Sigmoid colon (tissue), 7 donors: Measurements from ENCODE around the gene SLC13A4. TPM values are rescaled to one million over a fixed set of nuclear protein-coding genes. Genes with fewer than 3 reads are reported as not detected.

Source experiments
- DNase-seq: peaks from one replicate; pipeline ENCODE4 v3.0.0-alpha.2; 2019
- H3K27ac ChIP-seq, 4 donors: fragments of 200-600 bp; sonication (generic); one replicate each; pipeline ENCODE4 v1.5.1; 2016 to 2019; ENCODE audit warnings: mild to moderate bottlenecking in 1 of 4
- H3K27me3 ChIP-seq, 3 donors: fragments of 200-600 bp; sonication (generic); one replicate each; pipeline ENCODE4 v1.5.1; 2019; ENCODE audit warnings: mild to moderate bottlenecking in 1 of 3
- H3K36me3 ChIP-seq, 4 donors: fragments of 200-600 bp; sonication (generic); one replicate each; pipeline ENCODE4 v1.5.1; 2016 to 2019
- H3K4me1 ChIP-seq, 4 donors: fragments of 200-600 bp; sonication (generic); one replicate each; pipeline ENCODE4 v1.5.1; 2017 to 2019
- H3K4me3 ChIP-seq, 4 donors: fragments of 200-600 bp; sonication (generic); one replicate each; pipeline ENCODE4 v1.5.1; 2017 to 2019; ENCODE audit warnings: mild to moderate bottlenecking in 2 of 4, moderate library complexity in 1 of 4
- H3K9me3 ChIP-seq, 4 donors: fragments of 200-600 bp in 3 of 4; sonication (generic) in 3 of 4; one replicate each; pipeline versions ENCODE4 v1.5.1 to v1.6.1; 2013 to 2019
- EP300 ChIP-seq, 4 donors: sonication (generic); formaldehyde crosslinking; IDR thresholded peaks; one replicate each; pipeline ENCODE4 v1.6.1; 2017; ENCODE audit warnings: antibody characterized with exemption in 4 of 4
- POLR2A ChIP-seq, 2 donors: fragments of 450-650 bp; IDR thresholded peaks; one replicate each; pipeline ENCODE4 v1.6.1; 2016; ENCODE audit warnings: antibody characterized with exemption in 2 of 2, mild to moderate bottlenecking in 2 of 2, moderate library complexity in 2 of 2
- POLR2AphosphoS5 ChIP-seq, 4 donors: sonication (generic); formaldehyde crosslinking; IDR thresholded peaks; one replicate each; pipeline ENCODE4 v1.6.1; 2017; ENCODE audit warnings: antibody characterized with exemption in 4 of 4
- WGBS, 2 donors: extraction: QIAGEN DNeasy Blood & Tissue Kit; methylation state at CpG; one replicate each; pipeline ENCODE4 v1.1.7; 2013; 5-methylcytosine and 5-hydroxymethylcytosine counted together
- intact Hi-C: fragments of 100-400 bp; cut with DNase I; formaldehyde crosslinking; loops from one replicate; pipeline ENCODE4 v1.15.1; 2023
- polyA plus RNA-seq, 3 donors: library from polyadenylated mRNA; stranded (reverse); fragments of 200-250 nt; gene quantifications; one replicate each; pipeline ENCODE4 v1.2.3, GENCODE V29; 2013
- small RNA-seq, 3 donors: library from RNA; depleted of rRNA; stranded (forward); fragments of <200 nt; gene quantifications; one replicate each; pipeline ENCODE3, GENCODE V24; 2016
- total RNA-seq, 4 donors: library from RNA; depleted of rRNA; stranded (reverse); fragments of >200 nt; gene quantifications; one replicate each; pipeline ENCODE4 v1.1.0, GENCODE V29; 2016
- TF ChIP-seq, protein P1 (sequence below), 4 experiments: fragments of 450-650 bp in 3 of 4; fragments of 200-600 bp in 1 of 4; IDR thresholded peaks; one replicate each; pipeline ENCODE4 v1.5.1; 2016 to 2019; ENCODE audit warnings: antibody characterized with exemption in 4 of 4, mild to moderate bottlenecking in 3 of 4, moderate library complexity in 2 of 4
- donor health status: healthy with polysubstance abuse.
- donor health status: Bipolar disorder and iron deficiency.
- donor health status: healthy.

Gene SLC13A4
- total and polyA plus RNA-seq, 7 donors, result 0.12 to 0.60 (median 0.28) TPM; not detected in 4

DNA sequence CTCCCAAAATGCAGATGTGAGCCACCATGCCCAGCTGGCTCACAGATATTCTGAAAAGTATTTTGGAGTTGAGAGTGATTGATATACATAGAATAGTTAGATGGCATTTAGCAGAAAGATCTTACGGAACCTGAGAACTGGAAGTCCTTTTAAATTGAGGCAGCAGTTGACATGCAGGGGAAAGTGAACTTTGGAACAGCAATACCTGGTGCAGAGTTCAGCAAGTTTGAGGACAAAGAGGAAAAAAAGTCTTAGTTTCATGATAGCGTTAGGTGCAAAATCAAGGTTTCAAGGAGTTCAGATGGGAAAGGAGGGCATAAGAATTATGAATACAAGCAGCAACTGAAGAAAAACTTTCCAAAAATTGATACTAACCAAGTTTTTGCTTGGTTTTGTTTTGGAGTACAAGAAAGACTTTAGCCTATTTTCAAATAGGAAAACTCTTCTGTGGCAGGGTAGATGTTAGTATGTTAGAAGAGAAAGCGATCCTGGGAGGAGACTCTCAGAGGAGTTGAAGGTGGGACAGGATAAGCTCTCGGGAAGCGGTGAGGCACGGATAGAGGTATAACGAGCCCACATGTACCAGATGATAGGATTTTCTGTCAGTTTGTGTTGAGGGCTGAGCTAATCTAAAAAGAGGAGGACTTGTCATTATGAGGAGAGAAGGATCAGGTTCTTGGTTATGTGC, 93.7 kb downstream of the SLC13A4 start:
- Histone ChIP-seq H3K27ac (no peak overlapping the region), H3K27me3 (no peaks in the 10 kb centered on the region), H3K4me1 (no peaks in the 10 kb centered on the region), H3K9me3 (no peaks in the 10 kb centered on the region), H3K36me3 (peaks cover 0 to 96% (median 26%) of the 10 kb centered on the region in 4 donors), H3K4me3 (no peak overlapping the region)
- TF ChIP-seq POLR2A (IDR thresholded peaks at IDR 0.05) (no peak), POLR2AphosphoS5 (IDR thresholded peaks at IDR 0.05) (no peak), EP300 (IDR thresholded peaks at IDR 0.05) (no peak)
- TF ChIP-seq, protein P1, sequence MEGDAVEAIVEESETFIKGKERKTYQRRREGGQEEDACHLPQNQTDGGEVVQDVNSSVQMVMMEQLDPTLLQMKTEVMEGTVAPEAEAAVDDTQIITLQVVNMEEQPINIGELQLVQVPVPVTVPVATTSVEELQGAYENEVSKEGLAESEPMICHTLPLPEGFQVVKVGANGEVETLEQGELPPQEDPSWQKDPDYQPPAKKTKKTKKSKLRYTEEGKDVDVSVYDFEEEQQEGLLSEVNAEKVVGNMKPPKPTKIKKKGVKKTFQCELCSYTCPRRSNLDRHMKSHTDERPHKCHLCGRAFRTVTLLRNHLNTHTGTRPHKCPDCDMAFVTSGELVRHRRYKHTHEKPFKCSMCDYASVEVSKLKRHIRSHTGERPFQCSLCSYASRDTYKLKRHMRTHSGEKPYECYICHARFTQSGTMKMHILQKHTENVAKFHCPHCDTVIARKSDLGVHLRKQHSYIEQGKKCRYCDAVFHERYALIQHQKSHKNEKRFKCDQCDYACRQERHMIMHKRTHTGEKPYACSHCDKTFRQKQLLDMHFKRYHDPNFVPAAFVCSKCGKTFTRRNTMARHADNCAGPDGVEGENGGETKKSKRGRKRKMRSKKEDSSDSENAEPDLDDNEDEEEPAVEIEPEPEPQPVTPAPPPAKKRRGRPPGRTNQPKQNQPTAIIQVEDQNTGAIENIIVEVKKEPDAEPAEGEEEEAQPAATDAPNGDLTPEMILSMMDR (IDR thresholded peaks at IDR 0.05), result no peak
- no peak for DNase-seq
- intact Hi-C loops, result no loop called here
- 98% methylated on average over 7 of the region's 7 CpGs for WGBS, 2 donors

Small RNA genes lying within 50 kb of the gene (small RNA-seq; reads per million reads assigned to genes)
- 0 reads per million in 3 donors for gene RNU6-1154P

Other genes with a start within 250 kb of the SLC13A4 start
- gene CNOT4, start 218.1 kb downstream of the SLC13A4 start, total RNA-seq, result 10 to 100 TPM; 23.5 to 31.6 (median 27.2) TPM
- 1 to 10 TPM; 4.2 to 7.2 (median 5.1) TPM for gene CNOT4, start 218.1 kb downstream of the SLC13A4 start, polyA plus RNA-seq
- gene NUP205, start 170.3 kb downstream of the SLC13A4 start, total RNA-seq, result 10 to 100 TPM; 19.9 to 37.5 (median 24.1) TPM
- 10 to 100 TPM in 2 of 3 donors, 1 to 10 TPM in 1; 9.5 to 27.8 (median 15.6) TPM for gene NUP205, start 170.3 kb downstream of the SLC13A4 start, polyA plus RNA-seq
- 10 to 100 TPM; 10.2 to 25.0 (median 19.9) TPM for gene STMP1, start 65.7 kb downstream of the SLC13A4 start, total RNA-seq
- 10 to 100 TPM; 23.8 to 56.5 (median 48.8) TPM for gene STMP1, start 65.7 kb downstream of the SLC13A4 start, polyA plus RNA-seq
- 1 to 10 TPM in 3 of 4 donors, under 1 TPM in 1; 0.95 to 8.9 (median 6.1) TPM for gene FAM180A, start 20.6 kb upstream of the SLC13A4 start, total RNA-seq
- gene FAM180A, start 20.6 kb upstream of the SLC13A4 start, polyA plus RNA-seq, result 1 to 10 TPM in 1 of 3 donors, under 1 TPM in 1, not detected in 1; 0.60 to 1.8 TPM
- 10 to 100 TPM; 74.4 to 96.7 (median 78.4) TPM for gene MTPN, start 249.2 kb upstream of the SLC13A4 start, total RNA-seq
- gene MTPN, start 249.2 kb upstream of the SLC13A4 start, polyA plus RNA-seq, result 10 to 100 TPM; 65.5 to 95.7 (median 86.2) TPM